HUES48 (cell line): ENCODE results near the gene RHEB.
A peak's percentile ranks its signal among the peaks of the same experiment; 100 is the strongest.

Experiments
- H3K27ac ChIP-seq: one replicate; pipeline ENCODE4 v1.7.0; 2013; ENCODE audit warnings: low read depth, low read length, inconsistent platforms
- H3K27me3 ChIP-seq: 2 replicates; pipeline ENCODE4 v1.6.1; 2013; ENCODE audit warnings: mild to moderate bottlenecking, low read length; ENCODE audit not compliant: control insufficient read depth, insufficient read depth
- H3K36me3 ChIP-seq: 2 replicates; pipeline ENCODE4 v1.6.1; 2013; ENCODE audit warnings: low read length; ENCODE audit not compliant: control insufficient read depth, insufficient read depth
- H3K4me1 ChIP-seq: 2 replicates; pipeline ENCODE4 v1.6.1; 2013; ENCODE audit warnings: mild to moderate bottlenecking, low read length; ENCODE audit not compliant: control insufficient read depth, insufficient read depth
- H3K4me3 ChIP-seq: 2 replicates; pipeline ENCODE4 v1.5.1; 2013; ENCODE audit warnings: mild to moderate bottlenecking, low read depth, low read length
- H3K9ac ChIP-seq: 2 replicates; pipeline ENCODE4 v1.6.1; 2013; ENCODE audit warnings: mild to moderate bottlenecking, low read depth, low read length, moderate library complexity
- H3K9me3 ChIP-seq: 2 replicates; pipeline ENCODE4 v1.6.1; 2013; ENCODE audit warnings: low read length; ENCODE audit not compliant: control insufficient read depth, insufficient read depth

Gene RHEB

GRCh38 chr7:151447312-151447711, 72.4 kb downstream of the RHEB start:
- Histone ChIP-seq H3K4me3 (no peak overlapping the region), H3K27ac (no peak overlapping the region), H3K27me3 (peaks cover 14% of the 10 kb centered on the region), H3K36me3 (no peaks in the 10 kb centered on the region), H3K4me1 (no peaks in the 10 kb centered on the region), H3K9me3 (no peaks in the 10 kb centered on the region), H3K9ac (no peak overlapping the region)

GRCh38 chr7:151446412-151446811, 73.3 kb downstream of the RHEB start:
- no peaks in the 10 kb centered on the region for H3K36me3 ChIP-seq
- no peak overlapping the region for H3K9ac ChIP-seq
- H3K27ac ChIP-seq = no peak overlapping the region
- H3K4me3 ChIP-seq = no peak overlapping the region
- peaks cover 4% of the 10 kb centered on the region for H3K4me1 ChIP-seq
- peaks cover 14% of the 10 kb centered on the region for H3K27me3 ChIP-seq
- no peaks in the 10 kb centered on the region for H3K9me3 ChIP-seq

GRCh38 chr7:151444632-151445031, 75.1 kb downstream of the RHEB start:
- H3K9me3 ChIP-seq = no peaks in the 10 kb centered on the region
- no peak overlapping the region for H3K27ac ChIP-seq
- no peaks in the 10 kb centered on the region for H3K36me3 ChIP-seq
- no peak overlapping the region for H3K9ac ChIP-seq
- H3K4me1 ChIP-seq = peaks cover 14% of the 10 kb centered on the region
- H3K27me3 ChIP-seq = peaks cover 14% of the 10 kb centered on the region
- no peak overlapping the region for H3K4me3 ChIP-seq

DNA sequence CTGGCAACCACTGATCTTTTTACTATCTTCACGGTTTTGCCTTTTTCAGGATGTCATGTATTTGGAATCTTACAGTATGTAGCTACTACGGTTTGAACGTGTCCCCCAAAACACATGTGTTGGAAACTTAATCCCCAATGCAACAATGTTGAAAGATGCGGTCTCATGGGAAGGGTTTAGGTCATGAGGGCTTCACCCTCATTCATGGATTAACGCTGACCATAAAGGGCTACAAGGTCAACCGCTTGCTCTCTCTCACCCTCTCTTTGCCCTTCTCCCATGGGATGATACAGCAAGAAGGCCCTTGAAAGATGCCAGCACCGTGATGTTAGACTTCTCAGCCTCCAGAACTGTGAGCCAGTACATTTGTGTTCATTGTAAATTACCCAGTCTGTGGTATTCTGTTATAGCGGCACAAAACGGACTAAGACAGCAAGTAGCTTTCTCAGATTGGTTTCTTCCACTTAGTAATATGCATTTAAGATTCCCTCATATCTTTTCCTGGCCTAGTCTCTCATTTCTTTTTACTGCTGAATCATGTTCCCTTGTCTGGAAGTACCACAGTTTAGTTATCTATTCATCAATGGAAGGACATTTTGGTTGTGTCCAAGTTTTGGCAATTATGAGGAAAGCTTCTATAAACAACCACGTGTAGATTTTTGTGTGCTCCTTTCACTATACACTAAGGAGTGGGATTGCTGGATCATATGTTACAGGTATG, 76.8 kb downstream of the RHEB start:
- peaks cover 20% of the 10 kb centered on the region for H3K27me3 ChIP-seq
- peaks cover 18% of the 10 kb centered on the region for H3K4me1 ChIP-seq
- H3K36me3 ChIP-seq = no peaks in the 10 kb centered on the region
- H3K27ac ChIP-seq = no peak overlapping the region
- H3K9me3 ChIP-seq = no peaks in the 10 kb centered on the region
- H3K4me3 ChIP-seq = no peak overlapping the region
- no peak overlapping the region for H3K9ac ChIP-seq

- no peak overlapping the region for H3K27ac ChIP-seq
- peak overlapping the region; percentile 62 for H3K4me3 ChIP-seq
- no peak overlapping the region for H3K9ac ChIP-seq
- peaks cover 9% of the 10 kb centered on the region for H3K27me3 ChIP-seq
- peaks cover 18% of the 10 kb centered on the region for H3K4me1 ChIP-seq
- H3K9me3 ChIP-seq = no peaks in the 10 kb centered on the region
- no peaks in the 10 kb centered on the region for H3K36me3 ChIP-seq
Observed at GRCh38 chr7:151440799-151441445, 78.8 kb downstream of the RHEB start.

GRCh38 chr7:151439855-151440798, 79.6 kb downstream of the RHEB start, which contains the start of gene CRYGN:
TSS of gene CRYGN (minus strand) at chr7:151440141. CDS start at chr7:151439917, 224 bp downstream.
- Histone ChIP-seq H3K27ac (no peak within 1 kb of the TSS), H3K9me3 (no peaks in the 10 kb centered on the region), H3K4me1 (peaks cover 18% of the 10 kb centered on the region), H3K36me3 (no peaks in the 10 kb centered on the region), H3K9ac (no peak within 1 kb of the TSS), H3K27me3 (peaks cover 9% of the 10 kb centered on the region), H3K4me3 (peak within 1 kb of the TSS; percentile 62)

DNA sequence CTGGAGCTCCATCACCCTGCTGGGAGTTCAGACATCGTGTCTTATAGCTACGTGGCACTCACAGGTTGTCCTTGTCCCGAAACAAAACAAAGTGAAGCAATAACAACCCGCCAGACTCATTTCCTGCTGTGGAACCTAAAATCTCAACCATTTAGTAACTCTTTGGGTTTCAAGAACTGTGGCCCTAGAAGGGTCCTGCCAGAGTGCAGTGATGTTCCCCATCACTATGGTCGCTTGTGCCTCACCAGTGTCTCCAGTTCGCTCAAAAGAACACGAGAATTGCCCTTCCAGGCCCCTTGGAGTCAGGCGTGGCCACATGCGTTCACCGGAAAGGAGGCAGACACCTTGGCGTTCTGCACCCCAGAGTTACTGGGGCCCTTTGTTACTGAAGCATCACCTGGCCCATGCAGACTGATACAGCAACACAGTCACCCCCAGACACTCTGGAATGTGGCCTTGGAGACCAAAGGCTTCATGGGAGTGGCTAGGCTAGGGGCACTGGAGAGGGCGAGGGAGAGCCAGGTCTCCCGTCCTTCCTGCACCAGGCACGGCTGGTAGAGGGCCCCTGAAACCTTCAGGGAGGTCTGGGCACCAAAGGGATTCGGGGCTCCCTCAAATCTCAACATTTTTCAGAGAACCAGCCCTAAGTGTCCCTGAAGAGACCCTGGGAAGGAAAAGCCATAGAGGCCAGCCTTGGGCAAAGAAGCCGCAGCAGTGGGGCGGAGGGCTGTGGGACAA, 80.7 kb downstream of the RHEB start:
- Histone ChIP-seq H3K4me1 (peaks cover 18% of the 10 kb centered on the region), H3K27me3 (peaks cover 9% of the 10 kb centered on the region), H3K4me3 (peak overlapping the region; percentile 62), H3K36me3 (no peaks in the 10 kb centered on the region), H3K27ac (no peak overlapping the region), H3K9me3 (no peaks in the 10 kb centered on the region), H3K9ac (no peak overlapping the region)

GRCh38 chr7:151437866-151438516, 81.7 kb downstream of the RHEB start:
- Histone ChIP-seq H3K9ac (no peak overlapping the region), H3K4me1 (peaks cover 18% of the 10 kb centered on the region), H3K36me3 (no peaks in the 10 kb centered on the region), H3K27ac (no peak overlapping the region), H3K9me3 (no peaks in the 10 kb centered on the region), H3K27me3 (peaks cover 9% of the 10 kb centered on the region), H3K4me3 (no peak overlapping the region)

GRCh38 chr7:151437159-151437553, 82.5 kb downstream of the RHEB start:
- H3K27ac ChIP-seq = no peak overlapping the region
- H3K4me3 ChIP-seq = no peak overlapping the region
- H3K4me1 ChIP-seq = peaks cover 18% of the 10 kb centered on the region
- H3K9me3 ChIP-seq = no peaks in the 10 kb centered on the region
- H3K9ac ChIP-seq = no peak overlapping the region
- H3K36me3 ChIP-seq = no peaks in the 10 kb centered on the region
- H3K27me3 ChIP-seq = peaks cover 9% of the 10 kb centered on the region
